ENCODE data around the gene PITPNC1.
A peak's percentile ranks its signal among the peaks of the same experiment; 100 is the strongest.

PITPNC1 gene

GRCh38 chr17:67574658-67575293 lies 197.7 kb downstream of the PITPNC1 start:
- H3K27ac ChIP-seq (ENCODE audit: low read depth, low read length, poor library complexity, severe bottlenecking) = no peak overlapping the region
- 0 out of 2 replicates have a peak, but pooled peaks cover 5% of the 10 kb centered on the region for H3K27me3 ChIP-seq (ENCODE audit: insufficient read depth, low read length)
- no peak overlapping the region for H3K4me2 ChIP-seq (ENCODE audit: low read length)
- no peaks in the 10 kb centered on the region for H3K4me1 ChIP-seq (ENCODE audit: insufficient read depth, low read length, severe bottlenecking)
- no peak overlapping the region for H2AFZ ChIP-seq (ENCODE audit: low read length)
- H3K79me2 ChIP-seq (ENCODE audit: insufficient read depth, low read length) = no peaks in the 10 kb centered on the region
- H3K9me2 ChIP-seq (ENCODE audit: low read depth, low read length) = no peaks in the 10 kb centered on the region
- H3F3A ChIP-seq (ENCODE audit: insufficient read depth, low read length) = no peaks in the 10 kb centered on the region
- H3K36me3 ChIP-seq (ENCODE audit: insufficient read depth, low read length) = no peaks in the 10 kb centered on the region
- H4K20me1 ChIP-seq (ENCODE audit: insufficient read depth, low read length) = no peaks in the 10 kb centered on the region
- H3K9ac ChIP-seq (ENCODE audit: low read length) = no peak overlapping the region
- TF ChIP-seq EZH2 (IDR thresholded peaks at IDR 0.05; ENCODE audit: borderline replicate concordance, low read length) (no peak), CTCF (IDR thresholded peaks at IDR 0.05; ENCODE audit: low read length) (no peak)
- H3K4me3 ChIP-seq (ENCODE audit: low read depth, low read length, poor library complexity, severe bottlenecking) = no peak overlapping the region
- no peaks in the 10 kb centered on the region for H3K9me3 ChIP-seq (ENCODE audit: low read length)

- Histone ChIP-seq H3K9me3 (ENCODE audit: low read length) (no peaks in the 10 kb centered on the region), H4K20me1 (ENCODE audit: insufficient read depth, low read length) (no peaks in the 10 kb centered on the region), H3K79me2 (ENCODE audit: insufficient read depth, low read length) (no peaks in the 10 kb centered on the region), H3K9me2 (ENCODE audit: low read depth, low read length) (no peaks in the 10 kb centered on the region), H3K4me3 (ENCODE audit: low read depth, low read length, poor library complexity, severe bottlenecking) (no peak overlapping the region), H3K27me3 (ENCODE audit: insufficient read depth, low read length) (0 out of 2 replicates have a peak, but pooled peaks cover 5% of the 10 kb centered on the region), H3K4me1 (ENCODE audit: insufficient read depth, low read length, severe bottlenecking) (no peaks in the 10 kb centered on the region), H3K4me2 (ENCODE audit: low read length) (no peak overlapping the region), H3K36me3 (ENCODE audit: insufficient read depth, low read length) (no peaks in the 10 kb centered on the region), H2AFZ (ENCODE audit: low read length) (no peak overlapping the region), H3F3A (ENCODE audit: insufficient read depth, low read length) (no peaks in the 10 kb centered on the region), H3K9ac (ENCODE audit: low read length) (no peak overlapping the region), H3K27ac (ENCODE audit: low read depth, low read length, poor library complexity, severe bottlenecking) (no peak overlapping the region)
- TF ChIP-seq EZH2 (IDR thresholded peaks at IDR 0.05; ENCODE audit: borderline replicate concordance, low read length) (no peak), CTCF (IDR thresholded peaks at IDR 0.05; ENCODE audit: low read length) (peak; percentile 8; the same call in 1 of the 2 replicates)
Measured at GRCh38 chr17:67575325-67575724, 198.2 kb downstream of the PITPNC1 start.

- Histone ChIP-seq H3K9ac (ENCODE audit: low read length) (no peak overlapping the region), H3K9me2 (ENCODE audit: low read depth, low read length) (no peaks in the 10 kb centered on the region), H3K27me3 (ENCODE audit: insufficient read depth, low read length) (0 out of 2 replicates have a peak, but pooled peaks cover 5% of the 10 kb centered on the region), H3F3A (ENCODE audit: insufficient read depth, low read length) (no peaks in the 10 kb centered on the region), H3K4me2 (ENCODE audit: low read length) (no peak overlapping the region), H3K4me3 (ENCODE audit: low read depth, low read length, poor library complexity, severe bottlenecking) (no peak overlapping the region), H3K36me3 (ENCODE audit: insufficient read depth, low read length) (no peaks in the 10 kb centered on the region), H3K27ac (ENCODE audit: low read depth, low read length, poor library complexity, severe bottlenecking) (no peak overlapping the region), H4K20me1 (ENCODE audit: insufficient read depth, low read length) (no peaks in the 10 kb centered on the region), H3K4me1 (ENCODE audit: insufficient read depth, low read length, severe bottlenecking) (no peaks in the 10 kb centered on the region), H3K9me3 (ENCODE audit: low read length) (no peaks in the 10 kb centered on the region), H3K79me2 (ENCODE audit: insufficient read depth, low read length) (no peaks in the 10 kb centered on the region), H2AFZ (ENCODE audit: low read length) (no peak overlapping the region)
- TF ChIP-seq EZH2 (IDR thresholded peaks at IDR 0.05; ENCODE audit: borderline replicate concordance, low read length) (no peak), CTCF (IDR thresholded peaks at IDR 0.05; ENCODE audit: low read length) (no peak)
Measured at GRCh38 chr17:67576471-67577115, 199.5 kb downstream of the PITPNC1 start.

Data from OCI-LY1 (cell line).